Measurements from ENCODE around the gene RETN.

RETN gene

GRCh38 chr19:7624810-7625209 is 44.0 kb upstream of the RETN start:
- DNase-seq (ENCODE audit: low spot score): no peak
- in situ Hi-C loops (cut with MboI; ENCODE audit: low pct_unique_long_range_greater_than_20kb, low sequenced_read_pairs, unreplicated experiment): no loop called here
- no peak for TF ChIP-seq CTCF (IDR thresholded peaks at IDR 0.05; ENCODE audit: extremely low read depth, insufficient read depth, missing control alignments)

DNA sequence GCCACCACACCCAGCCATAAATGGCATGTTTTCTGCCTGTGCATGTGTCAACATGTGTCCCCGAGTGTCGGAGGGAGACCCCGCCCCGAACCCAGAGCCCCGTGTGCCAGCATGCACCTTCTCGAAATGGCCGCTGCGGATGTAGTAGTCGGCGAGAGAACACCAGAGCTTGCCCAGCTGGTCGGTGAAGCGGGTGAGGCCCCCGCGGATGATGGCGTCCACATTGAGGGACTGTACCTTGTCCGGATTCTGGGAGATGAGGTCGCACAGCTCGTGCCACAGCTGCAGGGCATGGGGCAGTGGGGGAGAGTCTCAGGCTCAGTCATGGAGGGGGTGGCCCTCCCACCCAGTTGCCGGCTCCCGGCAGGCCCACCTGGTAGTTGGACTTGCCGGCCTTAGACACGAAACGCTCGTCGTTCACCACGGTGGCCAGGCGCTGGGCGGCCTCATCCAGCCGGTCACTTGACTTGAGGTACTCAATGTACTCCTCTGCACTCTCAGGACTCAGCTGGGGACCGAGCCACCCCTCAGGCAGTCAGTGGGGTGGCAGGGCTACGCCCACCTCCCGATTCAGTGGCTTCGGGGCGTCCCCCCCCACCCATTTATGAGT is 43.0 kb upstream of the RETN start:
- TF ChIP-seq CTCF (IDR thresholded peaks at IDR 0.05; ENCODE audit: extremely low read depth, insufficient read depth, missing control alignments): no peak
- no peak for DNase-seq (ENCODE audit: low spot score)
- in situ Hi-C loops (cut with MboI; ENCODE audit: low pct_unique_long_range_greater_than_20kb, low sequenced_read_pairs, unreplicated experiment): no loop called here

GRCh38 chr19:7627166-7627565 is 41.7 kb upstream of the RETN start:
- TF ChIP-seq CTCF (IDR thresholded peaks at IDR 0.05; ENCODE audit: extremely low read depth, insufficient read depth, missing control alignments): no peak
- in situ Hi-C loops (cut with MboI; ENCODE audit: low pct_unique_long_range_greater_than_20kb, low sequenced_read_pairs, unreplicated experiment): no loop called here
- DNase-seq (ENCODE audit: low spot score): no peak

- DNase-seq (ENCODE audit: low spot score): no peak
- no peak for TF ChIP-seq CTCF (IDR thresholded peaks at IDR 0.05; ENCODE audit: extremely low read depth, insufficient read depth, missing control alignments)
- in situ Hi-C loops (cut with MboI; ENCODE audit: low pct_unique_long_range_greater_than_20kb, low sequenced_read_pairs, unreplicated experiment): no loop called here
These were observed 40.1 kb upstream of the RETN start for GRCh38 chr19:7628589-7629311.

DNA sequence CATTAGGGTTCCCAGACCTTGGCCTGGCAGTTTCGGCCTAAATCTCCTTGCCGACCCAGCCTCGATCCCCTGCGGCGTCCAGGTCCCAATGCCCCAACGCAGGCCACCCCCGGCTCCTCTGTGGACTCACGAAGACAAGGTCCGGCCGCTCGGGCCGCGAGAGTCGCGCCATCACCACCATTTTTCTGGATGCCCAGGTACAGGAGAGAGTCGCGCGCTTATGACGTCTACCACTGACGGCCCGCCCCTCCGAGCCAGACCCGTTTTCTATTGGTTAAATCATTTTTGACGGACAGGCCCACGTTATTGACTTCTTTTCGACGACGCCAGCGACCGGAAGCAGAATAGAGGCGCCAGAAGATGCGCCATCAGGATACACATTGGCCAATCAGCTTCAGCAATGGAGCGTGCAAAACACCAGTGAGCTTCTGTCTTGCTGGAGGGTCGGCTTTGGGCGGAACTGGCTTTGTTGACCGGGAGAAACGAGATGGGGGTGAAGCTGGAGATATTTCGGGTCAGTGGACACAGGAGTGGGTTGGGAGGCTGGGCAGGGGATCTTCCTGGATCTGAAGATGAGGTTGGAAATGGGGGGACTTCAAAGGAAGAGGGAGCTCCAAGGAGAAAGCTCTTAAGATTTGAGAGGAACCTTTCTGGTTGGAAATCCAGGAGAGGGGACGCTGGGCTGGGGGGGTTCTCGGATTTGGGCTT is 39.3 kb upstream of the RETN start, which contains the start of the genes PET100 and XAB2:
Gene PET100, plus strand, starts transcription at position 447 of the 708 bp plus-strand sequence. Its CDS starts 41 bp downstream, at position 488.
Gene XAB2, minus strand, starts transcription at position 199 of the 708 bp plus-strand sequence. Its CDS starts 18 bp downstream, at position 181.
- in situ Hi-C loops (cut with MboI; ENCODE audit: low pct_unique_long_range_greater_than_20kb, low sequenced_read_pairs, unreplicated experiment): no loop called here
- peak; percentile 100 for DNase-seq (ENCODE audit: low spot score)
- TF ChIP-seq CTCF (IDR thresholded peaks at IDR 0.05; ENCODE audit: extremely low read depth, insufficient read depth, missing control alignments): no peak

DNA sequence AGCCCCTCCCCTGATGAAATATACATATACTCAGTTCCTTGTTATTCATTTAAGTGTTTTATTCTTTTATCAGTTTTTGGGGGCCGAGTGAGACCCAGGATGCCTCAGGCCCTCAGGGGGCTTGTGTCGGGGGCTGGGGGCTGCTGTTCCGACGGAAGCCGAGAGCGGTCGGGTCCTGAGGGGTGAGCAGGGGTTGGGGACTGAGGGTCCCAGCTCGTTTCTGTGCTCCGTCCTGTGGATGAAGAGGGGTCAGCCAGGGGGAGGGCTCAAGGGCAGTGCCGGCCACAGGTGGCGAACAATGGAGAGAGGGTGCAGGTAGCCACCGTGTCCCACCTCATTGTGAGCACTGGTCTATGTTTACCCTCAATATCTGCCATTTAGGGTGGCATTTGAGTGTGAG is 37.3 kb upstream of the RETN start:
- no peak for TF ChIP-seq CTCF (IDR thresholded peaks at IDR 0.05; ENCODE audit: extremely low read depth, insufficient read depth, missing control alignments)
- in situ Hi-C loops (cut with MboI; ENCODE audit: low pct_unique_long_range_greater_than_20kb, low sequenced_read_pairs, unreplicated experiment): no loop called here
- no peak for DNase-seq (ENCODE audit: low spot score)

Measured in GM13977 (cell line).